Esophagus squamous epithelium (tissue), 5 donors: ENCODE measurements around the gene MBD3. TPM values are rescaled to one million over a fixed set of nuclear protein-coding genes. Genes with fewer than 3 reads are reported as not detected.
A peak's percentile ranks its signal among the peaks of the same experiment; 100 is the strongest.

ENCODE experiments used
- DNase-seq: peaks from one replicate; lab custom pipeline; 2025; lab: John Stamatoyannopoulos, UW
- H3K27ac ChIP-seq, 4 donors: fragments of 200-600 bp; sonication (generic); one replicate each; pipeline ENCODE4 v1.5.1; 2016 to 2019; ENCODE audit warnings: mild to moderate bottlenecking in 1 of 4
- H3K27me3 ChIP-seq, 4 donors: fragments of 200-600 bp; sonication (generic); 1 replicate in 3 of 4; 2 replicates in 1 of 4; pipeline versions ENCODE4 v1.5.1 to v1.6.0; 2017 to 2021; ENCODE audit warnings: antibody characterized with exemption in 1 of 4
- H3K36me3 ChIP-seq, 3 donors: fragments of 200-600 bp; sonication (generic); one replicate each; pipeline ENCODE4 v1.5.1; 2016 to 2019
- H3K4me1 ChIP-seq, 3 donors: fragments of 200-600 bp; sonication (generic); one replicate each; pipeline ENCODE4 v1.5.1; 2017 to 2019
- H3K4me3 ChIP-seq, 4 donors: fragments of 200-600 bp; sonication (generic); 1 replicate in 3 of 4; 2 replicates in 1 of 4; pipeline ENCODE4 v1.5.1; 2016 to 2019; ENCODE audit warnings: mild to moderate bottlenecking in 2 of 4, moderate library complexity in 1 of 4
- H3K9me3 ChIP-seq, 3 donors: fragments of 200-600 bp; sonication (generic); one replicate each; pipeline ENCODE4 v1.5.1; 2016 to 2019
- CTCF ChIP-seq, 6 experiments: fragments of 450-650 bp in 4 of 6; fragments of 200-600 bp in 2 of 6; sonication (generic) in 2 of 6; IDR thresholded peaks; one replicate each; pipeline ENCODE4 v1.5.1; 2016 to 2019; ENCODE audit warnings: antibody characterized with exemption in 6 of 6, mild to moderate bottlenecking in 4 of 6, moderate library complexity in 4 of 6
- POLR2A ChIP-seq, 4 donors: fragments of 450-650 bp; IDR thresholded peaks; one replicate each; pipeline ENCODE4 v1.6.1; 2017; ENCODE audit warnings: antibody characterized with exemption in 4 of 4, mild to moderate bottlenecking in 4 of 4, moderate library complexity in 3 of 4
- WGBS, 2 donors: methylation state at CpG; one replicate each; pipeline ENCODE4 v1.1.5; 2018; 5-methylcytosine and 5-hydroxymethylcytosine counted together
- intact Hi-C: fragments of 100-400 bp; cut with DNase I; formaldehyde crosslinking; loops from one replicate; pipeline ENCODE4 v1.15.0; 2022
- total RNA-seq, 4 donors: library from RNA; depleted of rRNA; stranded (reverse); fragments of >200 nt; gene quantifications; one replicate each; pipeline ENCODE4 v1.1.0, GENCODE V29; 2016
- donor health status: DM: yes; HTN: yes; CAD: no.

MBD3 gene
- total RNA-seq, 4 donors from 2014 or later = 74.8 to 87.9 (median 84.3) TPM

GRCh38 chr19:1608359-1609102, 15.9 kb upstream of the MBD3 start:
- no peak for TF ChIP-seq POLR2A (IDR thresholded peaks at IDR 0.05)
- TF ChIP-seq CTCF (IDR thresholded peaks at IDR 0.05) = no peak
- Histone ChIP-seq H3K9me3 (no peaks in the 10 kb centered on the region), H3K4me1 (peaks cover 19 to 43% (median 23%) of the 10 kb centered on the region in 3 donors), H3K4me3 (peak overlapping the region in 1 of 4 donors; percentile 25), H3K27me3 (no peaks in the 10 kb centered on the region), H3K36me3 (peaks cover 15 to 39% (median 21%) of the 10 kb centered on the region in 3 donors), H3K27ac (peak overlapping the region in 1 of 4 donors; percentile 26)
- intact Hi-C loops = no loop called here
- 71 to 82% methylated on average over 2 to 7 of the region's 23 CpGs for WGBS, 2 donors
- DNase-seq = no peak

DNA sequence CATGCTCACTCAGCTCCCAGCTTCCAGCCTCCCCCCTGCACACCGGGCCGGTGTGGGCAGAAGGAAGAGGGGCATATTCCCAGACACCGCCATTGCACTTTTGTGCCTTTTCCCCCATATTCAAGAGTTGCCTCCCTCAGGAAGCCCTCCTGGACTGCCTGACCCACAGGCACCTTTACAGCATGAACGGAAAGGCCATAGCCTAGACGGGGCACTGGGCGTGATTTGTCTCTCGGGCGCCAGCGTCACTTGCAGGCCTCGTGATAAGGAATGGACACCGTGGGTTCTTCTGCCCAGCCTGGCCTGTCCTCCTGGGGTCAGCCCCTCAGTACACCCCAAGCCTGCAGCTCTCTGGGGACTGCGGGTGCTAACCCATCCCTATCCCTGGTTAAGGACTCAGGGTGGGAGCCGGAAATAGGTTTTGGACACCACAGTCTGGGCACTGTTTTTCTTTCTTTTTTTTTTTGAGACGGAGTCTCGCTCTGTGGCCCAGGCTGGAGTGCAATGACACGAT, 13.5 kb upstream of the MBD3 start:
- Histone ChIP-seq H3K4me3 (peak overlapping the region; percentile 87 to 100 (median 97)), H3K36me3 (peaks cover 0 to 28% (median 0%) of the 10 kb centered on the region in 3 donors), H3K27me3 (no peaks in the 10 kb centered on the region), H3K27ac (peak overlapping the region; percentile 90 to 97 (median 94)), H3K9me3 (no peaks in the 10 kb centered on the region), H3K4me1 (peaks cover 29 to 62% (median 31%) of the 10 kb centered on the region in 3 donors)
- intact Hi-C loops = no loop called here
- 9 to 15% methylated on average over 15 to 16 of the region's 16 CpGs for WGBS, 2 donors
- TF ChIP-seq CTCF (IDR thresholded peaks at IDR 0.05) (no peak), POLR2A (IDR thresholded peaks at IDR 0.05) (no peak)
- DNase-seq = no peak

GRCh38 chr19:1605236-1606137, 12.8 kb upstream of the MBD3 start, which contains the start of gene UQCR11:
Gene UQCR11, minus strand, starts transcription at chr19:1605462. Its CDS starts 53 bp downstream, at chr19:1605409.
- peaks cover 0 to 28% (median 0%) of the 10 kb centered on the region in 3 donors for H3K36me3 ChIP-seq
- H3K27ac ChIP-seq = peak within 1 kb of the TSS; percentile 90 to 97 (median 94)
- DNase-seq = peak; percentile 84
- intact Hi-C loops = no loop called here
- H3K4me1 ChIP-seq = peaks cover 29 to 62% (median 31%) of the 10 kb centered on the region in 3 donors
- H3K4me3 ChIP-seq = peak within 1 kb of the TSS; percentile 87 to 100 (median 97)
- TF ChIP-seq CTCF (IDR thresholded peaks at IDR 0.05) (peak in 5 of 6 experiments; percentile 44 to 63 (median 58)), POLR2A (IDR thresholded peaks at IDR 0.05) (peak in 2 of 4 donors; percentile 18 to 29)
- no peaks in the 10 kb centered on the region for H3K9me3 ChIP-seq
- WGBS, 2 donors = 1% methylated on average over 17 to 20 of the region's 79 CpGs
- no peaks in the 10 kb centered on the region for H3K27me3 ChIP-seq

DNA sequence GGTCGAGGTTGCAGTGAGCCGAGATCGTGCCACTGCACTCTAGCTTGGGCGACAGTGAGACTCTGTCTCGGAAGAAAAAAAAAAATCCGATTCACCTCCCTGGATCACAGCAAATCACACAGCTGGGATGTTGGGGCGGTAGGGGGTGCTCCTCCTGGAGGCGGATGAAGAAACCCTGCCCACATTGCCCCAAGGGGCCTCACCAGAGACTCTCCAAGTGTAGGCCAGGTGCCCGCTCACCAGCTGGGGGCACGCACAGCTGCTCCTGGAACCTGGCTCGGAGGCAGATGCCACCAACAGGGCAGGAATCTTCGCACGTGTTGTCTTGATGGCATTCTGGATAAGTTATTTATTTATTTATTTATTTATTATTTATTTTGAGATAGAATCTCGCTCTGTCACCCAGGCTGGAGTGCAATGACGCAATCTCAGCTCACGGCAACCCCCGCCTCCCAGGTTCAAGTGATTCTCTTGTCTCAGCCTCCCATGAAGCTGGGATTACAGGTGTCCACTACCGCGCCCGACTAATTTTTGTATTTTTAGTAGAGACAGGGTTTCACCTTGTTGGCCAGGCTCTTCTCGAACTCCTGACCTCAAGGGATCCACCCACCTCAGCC, 9.5 kb upstream of the MBD3 start:
- WGBS, 2 donors = 91% methylated on average over 16 to 21 of the region's 21 CpGs
- H3K27ac ChIP-seq = no peak overlapping the region
- H3K4me3 ChIP-seq = no peak overlapping the region
- no peaks in the 10 kb centered on the region for H3K27me3 ChIP-seq
- DNase-seq = no peak
- TF ChIP-seq CTCF (IDR thresholded peaks at IDR 0.05) (no peak), POLR2A (IDR thresholded peaks at IDR 0.05) (no peak)
- H3K4me1 ChIP-seq = peaks cover 25 to 49% (median 31%) of the 10 kb centered on the region in 3 donors
- intact Hi-C loops = no loop called here
- H3K9me3 ChIP-seq = no peaks in the 10 kb centered on the region
- peaks cover 22 to 50% (median 25%) of the 10 kb centered on the region in 3 donors for H3K36me3 ChIP-seq
